Astrocyte of the spinal cord (primary cell): Measurements from ENCODE around the gene FAF1.

Source experiments
- DNase-seq: peaks from one replicate; pipeline ENCODE4 v3.0.0; 2011; ENCODE audit warnings: low read depth, low spot score
- H3K4me3 ChIP-seq: 2 replicates; pipeline ENCODE4 v1.5.1; 2011; ENCODE audit warnings: low read depth, mild to moderate bottlenecking, low read length, moderate library complexity
- CTCF ChIP-seq: IDR thresholded peaks from 2 replicates; pipeline ENCODE4 v1.5.1; 2012; ENCODE audit warnings: low read depth, mild to moderate bottlenecking, low read length, inconsistent platforms
- in situ Hi-C: cut with HindIII; loops from 2 replicates; pipeline ENCODE4 v1.10.0; 2017; ENCODE audit warnings: low sequenced_read_pairs

Gene FAF1

DNA sequence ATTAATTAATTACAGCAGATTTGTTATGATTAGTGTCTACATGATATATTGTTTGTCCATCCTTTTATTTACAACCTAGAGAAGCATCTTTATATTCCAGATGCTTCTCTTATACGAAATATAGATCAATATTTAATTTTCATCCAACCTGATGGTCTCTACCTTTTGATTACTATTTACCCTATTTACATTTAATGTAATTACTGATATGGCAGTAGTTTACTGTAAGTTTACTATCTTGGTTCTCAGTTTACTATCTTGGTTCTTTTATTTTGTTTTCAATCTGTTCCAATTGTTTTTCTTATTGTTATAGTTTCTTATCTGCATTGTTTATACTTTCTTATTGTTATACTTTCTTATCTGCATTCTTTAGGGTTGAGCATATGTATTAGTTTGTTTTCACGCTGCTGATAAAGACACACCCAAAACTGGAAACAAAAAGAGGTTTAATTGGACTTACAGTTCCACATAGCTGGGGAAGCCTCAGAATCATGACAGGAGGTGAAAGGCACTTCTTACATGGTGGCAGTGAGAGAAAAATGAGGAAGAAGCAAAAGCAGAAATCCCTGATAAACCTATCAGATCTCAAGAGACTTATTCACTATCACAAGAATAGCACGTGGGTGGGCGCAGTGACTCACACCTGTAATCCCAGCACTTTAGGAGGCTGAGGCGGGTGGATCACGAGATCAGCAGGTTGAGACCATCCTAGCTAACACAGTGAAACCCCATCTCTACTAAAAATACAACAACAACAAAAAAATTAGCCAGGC lies 28.9 kb downstream of the FAF1 start:
- no peak overlapping the region for H3K4me3 ChIP-seq
- DNase-seq = no peak
- TF ChIP-seq CTCF = no peak
- in situ Hi-C loops = no loop called here

DNA sequence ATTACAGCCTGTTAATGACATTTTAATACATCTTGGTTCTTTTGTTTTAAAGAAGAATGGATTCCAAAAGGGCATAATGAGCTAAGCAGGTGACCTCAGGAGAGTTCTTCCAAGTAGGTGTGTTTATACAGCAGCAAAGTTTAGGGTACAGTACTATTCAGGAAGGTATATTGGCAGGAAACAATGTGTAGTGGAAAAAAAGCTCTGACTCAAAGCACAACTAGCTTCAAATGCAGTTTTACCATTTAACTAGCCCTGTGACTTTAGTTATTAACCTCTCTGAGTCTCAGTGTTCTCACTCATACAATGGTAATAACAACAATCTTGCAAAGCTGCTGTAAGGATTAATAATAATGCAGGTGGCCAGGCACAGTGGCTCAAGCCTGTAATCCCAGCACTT lies 29.9 kb downstream of the FAF1 start:
- no peak for TF ChIP-seq CTCF
- in situ Hi-C loops = no loop called here
- H3K4me3 ChIP-seq = no peak overlapping the region
- no peak for DNase-seq

- peak; percentile 54 for TF ChIP-seq CTCF
- DNase-seq = peak; percentile 60
Observed at GRCh38 chr1:50929376-50929958, 30.6 kb downstream of the FAF1 start.

GRCh38 chr1:50923564-50923963 lies 36.5 kb downstream of the FAF1 start:
- DNase-seq = no peak
- no peak for TF ChIP-seq CTCF
- in situ Hi-C loops = no loop called here
- no peak overlapping the region for H3K4me3 ChIP-seq

More at GRCh38 chr1:50929376-50929958, 30.6 kb downstream of the FAF1 start:
- H3K4me3 ChIP-seq = no peak overlapping the region
- in situ Hi-C loops = no loop called here

- TF ChIP-seq CTCF = no peak
- in situ Hi-C loops = no loop called here
- no peak for DNase-seq
- H3K4me3 ChIP-seq = no peak overlapping the region
Observed at GRCh38 chr1:50921029-50921428, 39.0 kb downstream of the FAF1 start.

GRCh38 chr1:50920409-50920808 lies 39.7 kb downstream of the FAF1 start:
- no peak for TF ChIP-seq CTCF
- DNase-seq = no peak
- in situ Hi-C loops = no loop called here
- no peak overlapping the region for H3K4me3 ChIP-seq
